Globus pallidus (tissue), 1 donor: ENCODE data around the gene KIAA1217.

Experiments
- DNase-seq: peaks from one replicate; pipeline ENCODE4 v3.0.0-alpha.2; 2015; ENCODE audit warnings: low spot score

Gene KIAA1217

GRCh38 chr10:24374134-24374915, 165.4 kb downstream of the KIAA1217 start:
- DNase-seq, result no peak

- no peak for DNase-seq
These were observed 166.6 kb downstream of the KIAA1217 start for GRCh38 chr10:24375510-24375909.

- no peak for DNase-seq
These were observed 167.8 kb downstream of the KIAA1217 start for GRCh38 chr10:24376731-24377130.

GRCh38 chr10:24378126-24378920, 169.4 kb downstream of the KIAA1217 start:
- no peak for DNase-seq

GRCh38 chr10:24381235-24382010, 172.5 kb downstream of the KIAA1217 start:
- no peak for DNase-seq

- no peak for DNase-seq
These were observed 173.1 kb downstream of the KIAA1217 start for GRCh38 chr10:24382045-24382444.

GRCh38 chr10:24382596-24382978, 173.6 kb downstream of the KIAA1217 start:
- DNase-seq, result no peak

- DNase-seq, result no peak
These were observed 174.2 kb downstream of the KIAA1217 start for GRCh38 chr10:24382979-24383663.

- peak; percentile 23 for DNase-seq
These were observed 174.8 kb downstream of the KIAA1217 start for GRCh38 chr10:24383681-24384106.

- no peak for DNase-seq
These were observed 176.0 kb downstream of the KIAA1217 start for GRCh38 chr10:24384954-24385353.

GRCh38 chr10:24385776-24386175, 176.8 kb downstream of the KIAA1217 start:
- no peak for DNase-seq

- no peak for DNase-seq
These were observed 181.3 kb downstream of the KIAA1217 start for GRCh38 chr10:24390146-24390700.

GRCh38 chr10:24390746-24391145, 181.8 kb downstream of the KIAA1217 start:
- no peak for DNase-seq

- DNase-seq, result no peak
These were observed 184.3 kb downstream of the KIAA1217 start for GRCh38 chr10:24393201-24393600.

GRCh38 chr10:24394461-24395190, 185.7 kb downstream of the KIAA1217 start:
- no peak for DNase-seq

- DNase-seq, result no peak
These were observed 187.5 kb downstream of the KIAA1217 start for GRCh38 chr10:24396396-24396795.

- DNase-seq, result no peak
These were observed 188.7 kb downstream of the KIAA1217 start for GRCh38 chr10:24397662-24398061.

- DNase-seq, result no peak
These were observed 195.6 kb downstream of the KIAA1217 start for GRCh38 chr10:24404567-24404966.

- DNase-seq, result no peak
These were observed 196.7 kb downstream of the KIAA1217 start for GRCh38 chr10:24405635-24406034.

GRCh38 chr10:24406809-24407483, 198.0 kb downstream of the KIAA1217 start:
- DNase-seq, result no peak
